Panc1 (cell line): ENCODE measurements around the gene TMEM202. TPM values are rescaled to one million over a fixed set of nuclear protein-coding genes. Genes with fewer than 3 reads are reported as not detected.

ENCODE experiments used
- ATAC-seq: fragments of 200-7000 bp; cut with Tn5 transposase; 2 replicates; pipeline ENCODE4 v1.9.1; 2020; ENCODE audit warnings: mild to moderate bottlenecking, moderate library complexity
- BruUV-seq: library from RNA; stranded (reverse); fragments of 400-500 nt; replicated peaks from 2 replicates; lab custom pipeline; 2021; lab: Mats Ljungman, UMichigan
- CTCF ChIA-PET: fragments of 300-600 bp; sonication (Branson Sonifier 250); formaldehyde crosslinking; loops from one replicate; lab custom pipeline; 2022; ENCODE audit warnings: antibody characterized with exemption; lab: Charles Lee
- POLR2A ChIA-PET: fragments of 300-600 bp; sonication (Branson Sonifier 250); formaldehyde crosslinking; loops from one replicate; lab custom pipeline; 2022; ENCODE audit warnings: antibody characterized with exemption; lab: Charles Lee
- DNase-seq: peaks from one replicate; pipeline ENCODE4 v3.0.0-alpha.2; 2010; ENCODE audit warnings: low read depth, low spot score
- H3K27ac ChIP-seq: 2 replicates; pipeline ENCODE4 v1.5.1; 2011; ENCODE audit warnings: mild to moderate bottlenecking, low read length, inconsistent platforms
- H3K27me3 ChIP-seq: fragments of 200-500 bp; sonication (Bioruptor generic); 2 replicates; pipeline ENCODE4 v1.6.0; 2014; ENCODE audit warnings: low read length, inconsistent platforms; ENCODE audit not compliant: control insufficient read depth, insufficient read depth
- H3K36me3 ChIP-seq: fragments of 200-500 bp; sonication (Bioruptor generic); 2 replicates; pipeline ENCODE4 v1.5.1; 2014; ENCODE audit warnings: inconsistent platforms, mild to moderate bottlenecking, low read length, moderate library complexity; ENCODE audit not compliant: control insufficient read depth, insufficient read depth
- H3K4me1 ChIP-seq: 2 replicates; pipeline ENCODE4 v1.5.1; 2011; ENCODE audit warnings: inconsistent platforms, mild to moderate bottlenecking, low read length, moderate library complexity; ENCODE audit not compliant: control insufficient read depth, insufficient read depth
- H3K4me3 ChIP-seq, 2 experiments: 2 replicates each; pipeline ENCODE4 v1.5.1; 2011 to 2012; ENCODE audit warnings: low read depth in 2 of 2, low read length in 2 of 2, mild to moderate bottlenecking in 2 of 2, inconsistent platforms in 1 of 2, moderate library complexity in 1 of 2
- H3K9me3 ChIP-seq: fragments of 200-500 bp; sonication (Bioruptor generic); 2 replicates; pipeline ENCODE4 v1.5.1; 2014; ENCODE audit warnings: low read depth, mild to moderate bottlenecking, inconsistent platforms, low read length, moderate library complexity; ENCODE audit not compliant: control insufficient read depth, insufficient read depth
- CTCF ChIP-seq: fragments of 450-650 bp; IDR thresholded peaks from 2 replicates; pipeline ENCODE4 v1.5.1; 2017; ENCODE audit warnings: mild to moderate bottlenecking
- POLR2AphosphoS5 ChIP-seq: IDR thresholded peaks from 2 replicates; pipeline ENCODE4 v1.6.1; 2012; ENCODE audit warnings: mild to moderate bottlenecking, low read depth, low read length, moderate library complexity
- REST ChIP-seq, 2 experiments: IDR thresholded peaks; 2 replicates each; pipeline ENCODE4 v1.6.1; 2011 to 2012; ENCODE audit warnings: low read depth in 2 of 2, control low read depth in 1 of 2, low read length in 1 of 2, mild to moderate bottlenecking in 1 of 2, moderate library complexity in 1 of 2; ENCODE audit not compliant: insufficient read depth in 1 of 2
- SIN3A ChIP-seq: IDR thresholded peaks from 2 replicates; pipeline ENCODE4 v1.6.1; 2012; ENCODE audit warnings: low read depth, mild to moderate bottlenecking, low read length, moderate library complexity, borderline replicate concordance; ENCODE audit not compliant: insufficient read depth
- TCF7L2 ChIP-seq: IDR thresholded peaks from 2 replicates; pipeline ENCODE4 v1.6.1; 2011; ENCODE audit warnings: mild to moderate bottlenecking, low read depth, low read length, inconsistent platforms
- in situ Hi-C: cut with HindIII; loops from 2 replicates; pipeline ENCODE4 v1.10.0; 2016; ENCODE audit warnings: low sequenced_read_pairs, low pct_unique_long_range_greater_than_20kb
- intact Hi-C: fragments of 100-400 bp; cut with micrococcal nuclease; formaldehyde crosslinking; loops from one replicate; pipeline ENCODE4 v1.10.0; 2022; ENCODE audit not compliant: unreplicated experiment
- total RNA-seq: library from RNA; stranded (reverse); gene quantifications from one replicate; pipeline ENCODE4 v1.2.1, GENCODE V29; 2021; ENCODE audit not compliant: unreplicated experiment

TMEM202 gene
- total RNA-seq, 1 experiment from 2014 or later: not detected

- intact Hi-C loops (no loop called here), in situ Hi-C loops (no loop called here)
- TF ChIP-seq CTCF: no peak
- no peak for TF ChIP-seq POLR2AphosphoS5
- no peak for TF ChIP-seq TCF7L2
- no peak for TF ChIP-seq REST (IDR thresholded peaks at IDR 0.05; ENCODE audit: insufficient read depth in 1 of 2, low read depth in 2 of 2, low read length in 1 of 2)
- ChIA-PET CTCF (no interaction called here), POLR2A (no interaction called here)
- Histone ChIP-seq H3K9me3 (no peaks in the 10 kb centered on the region), H3K4me1 (no peaks in the 10 kb centered on the region), H3K27ac (no peak overlapping the region), H3K27me3 (peaks cover 26% of the 10 kb centered on the region), H3K36me3 (no peaks in the 10 kb centered on the region), H3K4me3 (no peak overlapping the region)
- no peak for ATAC-seq
- no TSS peak for BruUV-seq
- DNase-seq: no peak
These were observed 4.6 kb downstream of the TMEM202 start for GRCh38 chr15:72402726-72403125.

GRCh38 chr15:72404356-72404755, 6.3 kb downstream of the TMEM202 start:
- Histone ChIP-seq H3K9me3 (no peaks in the 10 kb centered on the region), H3K27me3 (peaks cover 29% of the 10 kb centered on the region), H3K27ac (no peak overlapping the region), H3K4me1 (no peaks in the 10 kb centered on the region), H3K36me3 (no peaks in the 10 kb centered on the region), H3K4me3 (no peak overlapping the region)
- DNase-seq (no peak), ATAC-seq (no peak)
- POLR2A ChIA-PET: interaction anchor here (1.7 kb wide), 1 partner anchor 11 kb away, joined by 4 read pairs; no protein-coding TSS in a partner anchor
- TF ChIP-seq SIN3A: no peak
- TF ChIP-seq REST (IDR thresholded peaks at IDR 0.05; ENCODE audit: insufficient read depth in 1 of 2, low read depth in 2 of 2, low read length in 1 of 2): no peak
- no peak for TF ChIP-seq POLR2AphosphoS5
- TF ChIP-seq TCF7L2: no peak
- no peak for TF ChIP-seq CTCF
- in situ Hi-C loops: no loop called here
- BruUV-seq: no TSS peak
- intact Hi-C loops: no loop called here
- CTCF ChIA-PET: interaction anchor here (0.6 kb wide), 1 partner anchor 28 kb away, joined by 3 read pairs; the partner anchor contains the start of gene HEXA
